Measurements from ENCODE around the gene ZNF490. TPM values are rescaled to one million over a fixed set of nuclear protein-coding genes. Genes with fewer than 3 reads are reported as not detected.

Gene ZNF490
- total and polyA plus RNA-seq, 2 experiments from 2014 or later, result 2.4 to 5.7 TPM

DNA sequence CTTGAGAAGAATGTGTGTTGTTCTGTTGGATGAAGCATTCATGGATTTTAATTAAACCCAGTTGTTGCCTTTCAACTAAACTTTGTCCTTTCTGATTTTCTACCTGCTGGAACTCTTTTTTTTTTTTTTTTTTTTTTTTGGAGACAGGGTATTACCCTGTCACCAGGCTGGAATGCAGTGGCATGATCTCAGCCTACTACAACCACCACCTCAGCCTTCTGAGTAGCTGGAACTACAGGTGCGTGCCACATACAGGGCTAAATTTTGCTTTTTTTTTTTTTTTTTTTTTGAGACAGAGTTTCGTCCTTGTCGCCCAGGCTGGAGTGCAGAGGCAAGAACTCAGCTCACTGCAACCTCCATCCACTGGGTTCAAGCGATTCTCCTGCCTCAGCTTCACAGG is 7.0 kb upstream of the ZNF490 start:
- DNase-seq (ENCODE audit: low read depth in 1 of 2, low spot score in 1 of 2), result no peak
- H3K4me1 ChIP-seq (ENCODE audit: low read depth), result no peaks in the 10 kb centered on the region
- TF ChIP-seq, protein P1, sequence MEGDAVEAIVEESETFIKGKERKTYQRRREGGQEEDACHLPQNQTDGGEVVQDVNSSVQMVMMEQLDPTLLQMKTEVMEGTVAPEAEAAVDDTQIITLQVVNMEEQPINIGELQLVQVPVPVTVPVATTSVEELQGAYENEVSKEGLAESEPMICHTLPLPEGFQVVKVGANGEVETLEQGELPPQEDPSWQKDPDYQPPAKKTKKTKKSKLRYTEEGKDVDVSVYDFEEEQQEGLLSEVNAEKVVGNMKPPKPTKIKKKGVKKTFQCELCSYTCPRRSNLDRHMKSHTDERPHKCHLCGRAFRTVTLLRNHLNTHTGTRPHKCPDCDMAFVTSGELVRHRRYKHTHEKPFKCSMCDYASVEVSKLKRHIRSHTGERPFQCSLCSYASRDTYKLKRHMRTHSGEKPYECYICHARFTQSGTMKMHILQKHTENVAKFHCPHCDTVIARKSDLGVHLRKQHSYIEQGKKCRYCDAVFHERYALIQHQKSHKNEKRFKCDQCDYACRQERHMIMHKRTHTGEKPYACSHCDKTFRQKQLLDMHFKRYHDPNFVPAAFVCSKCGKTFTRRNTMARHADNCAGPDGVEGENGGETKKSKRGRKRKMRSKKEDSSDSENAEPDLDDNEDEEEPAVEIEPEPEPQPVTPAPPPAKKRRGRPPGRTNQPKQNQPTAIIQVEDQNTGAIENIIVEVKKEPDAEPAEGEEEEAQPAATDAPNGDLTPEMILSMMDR (IDR thresholded peaks at IDR 0.05; ENCODE audit: low read depth, low read length), result no peak
- peaks cover 2% of the 10 kb centered on the region for H3K36me3 ChIP-seq
- no peak overlapping the region for H3K4me3 ChIP-seq
- no peaks in the 10 kb centered on the region for H3K27me3 ChIP-seq
- no peak overlapping the region for H3K27ac ChIP-seq
- no peaks in the 10 kb centered on the region for H3K9me3 ChIP-seq (ENCODE audit: low read depth)

DNA sequence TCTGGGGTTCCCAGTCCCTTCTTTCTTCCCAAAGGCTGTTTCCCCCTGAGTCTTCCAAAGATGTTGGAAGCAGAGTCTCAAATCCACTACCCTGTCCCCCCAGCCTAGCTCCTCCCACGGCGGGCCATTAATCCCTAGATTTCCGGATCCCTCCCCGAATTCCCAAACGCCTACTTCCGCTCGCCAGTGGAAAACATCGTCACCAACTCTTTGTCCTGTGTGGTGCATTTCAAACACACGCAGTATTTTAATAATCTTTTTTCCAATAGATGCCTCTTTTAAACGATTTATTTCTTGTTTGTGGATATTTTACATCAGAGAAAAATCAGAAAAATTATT is 717 bp upstream of the ZNF490 start:
- H3K4me3 ChIP-seq, result peak overlapping the region; percentile 89
- no peaks in the 10 kb centered on the region for H3K36me3 ChIP-seq
- peak overlapping the region; percentile 94 for H3K27ac ChIP-seq
- DNase-seq (ENCODE audit: low read depth in 1 of 2, low spot score in 1 of 2), result peak; percentile 77 to 79
- no peaks in the 10 kb centered on the region for H3K9me3 ChIP-seq (ENCODE audit: low read depth)
- TF ChIP-seq, protein P1 (IDR thresholded peaks at IDR 0.05; ENCODE audit: low read depth, low read length), result no peak
- no peaks in the 10 kb centered on the region for H3K27me3 ChIP-seq
- H3K4me1 ChIP-seq (ENCODE audit: low read depth), result peaks cover 13% of the 10 kb centered on the region

DNA sequence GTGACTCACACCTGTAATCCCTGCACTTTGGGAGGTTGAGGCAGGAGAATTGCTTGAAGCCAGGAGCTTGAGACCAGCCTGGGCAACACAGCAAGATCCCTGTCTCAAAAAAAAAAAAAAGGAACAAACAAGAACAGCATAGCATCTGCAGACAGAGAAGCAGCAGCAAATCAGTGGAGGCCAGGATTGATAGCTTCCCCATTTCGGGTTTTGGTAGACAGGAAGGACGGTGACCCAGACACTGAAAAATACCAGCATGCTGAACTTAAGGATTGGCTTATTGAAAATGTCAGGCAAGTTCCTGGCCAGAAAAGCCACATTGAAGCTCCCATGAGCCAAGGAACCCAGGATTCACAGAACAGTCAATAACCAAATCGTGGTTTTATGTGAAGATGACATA is 3.0 kb downstream of the ZNF490 start:
- TF ChIP-seq, protein P1 (IDR thresholded peaks at IDR 0.05; ENCODE audit: low read depth, low read length), result no peak
- no peaks in the 10 kb centered on the region for H3K27me3 ChIP-seq
- no peaks in the 10 kb centered on the region for H3K9me3 ChIP-seq (ENCODE audit: low read depth)
- H3K4me3 ChIP-seq, result no peak overlapping the region
- H3K36me3 ChIP-seq, result no peaks in the 10 kb centered on the region
- no peak overlapping the region for H3K27ac ChIP-seq
- no peak for DNase-seq (ENCODE audit: low read depth in 1 of 2, low spot score in 1 of 2)
- peaks cover 13% of the 10 kb centered on the region for H3K4me1 ChIP-seq (ENCODE audit: low read depth)

DNA sequence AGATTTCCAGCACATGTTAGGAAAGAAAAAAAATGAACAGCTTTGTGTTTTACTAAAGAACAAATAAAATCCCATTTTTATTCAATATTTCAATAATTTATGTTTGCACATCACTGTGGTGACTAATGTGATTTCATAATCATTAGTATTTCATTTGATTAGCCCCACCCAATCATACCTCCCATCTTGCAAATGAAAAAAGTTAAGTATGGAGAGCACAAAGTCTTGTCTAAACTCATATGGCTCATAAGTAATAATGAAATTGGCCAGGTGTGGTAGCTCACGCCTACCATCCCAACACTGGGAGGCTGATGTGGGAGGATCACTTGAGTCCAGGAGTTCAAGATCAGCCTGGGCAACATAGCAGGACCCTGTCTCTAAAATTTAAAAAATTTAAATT is 3.8 kb downstream of the ZNF490 start:
- Histone ChIP-seq H3K4me1 (ENCODE audit: low read depth) (peaks cover 9% of the 10 kb centered on the region), H3K27ac (no peak overlapping the region), H3K4me3 (no peak overlapping the region), H3K36me3 (no peaks in the 10 kb centered on the region), H3K9me3 (ENCODE audit: low read depth) (no peaks in the 10 kb centered on the region), H3K27me3 (no peaks in the 10 kb centered on the region)
- DNase-seq (ENCODE audit: low read depth in 1 of 2, low spot score in 1 of 2), result no peak
- TF ChIP-seq, protein P1 (IDR thresholded peaks at IDR 0.05; ENCODE audit: low read depth, low read length), result no peak

DNA sequence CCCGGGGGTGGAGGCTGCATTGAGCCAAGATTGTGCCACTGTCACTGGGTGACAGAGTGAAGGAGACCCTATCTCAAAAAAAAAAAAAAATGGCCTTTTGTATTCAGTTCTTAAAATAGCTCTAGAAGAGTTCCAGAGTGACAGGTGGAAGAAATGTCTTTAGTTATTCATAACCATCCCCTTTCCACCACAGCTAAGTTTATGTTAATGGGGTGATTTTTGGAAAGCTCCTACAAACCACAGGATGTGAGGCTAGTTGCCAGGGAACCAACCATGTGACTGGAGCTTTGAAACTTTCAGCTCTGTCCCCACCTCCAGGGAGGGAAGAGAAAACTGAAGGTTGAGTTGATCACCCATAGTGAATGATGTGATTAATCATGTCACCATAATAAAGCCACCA is 6.9 kb downstream of the ZNF490 start:
- DNase-seq (ENCODE audit: low read depth in 1 of 2, low spot score in 1 of 2), result peak in 1 of 2 donors; percentile 19
- no peak overlapping the region for H3K4me3 ChIP-seq
- TF ChIP-seq, protein P1 (IDR thresholded peaks at IDR 0.05; ENCODE audit: low read depth, low read length), result no peak
- no peaks in the 10 kb centered on the region for H3K9me3 ChIP-seq (ENCODE audit: low read depth)
- H3K27me3 ChIP-seq, result no peaks in the 10 kb centered on the region
- no peak overlapping the region for H3K27ac ChIP-seq
- no peaks in the 10 kb centered on the region for H3K4me1 ChIP-seq (ENCODE audit: low read depth)
- H3K36me3 ChIP-seq, result no peaks in the 10 kb centered on the region

DNA sequence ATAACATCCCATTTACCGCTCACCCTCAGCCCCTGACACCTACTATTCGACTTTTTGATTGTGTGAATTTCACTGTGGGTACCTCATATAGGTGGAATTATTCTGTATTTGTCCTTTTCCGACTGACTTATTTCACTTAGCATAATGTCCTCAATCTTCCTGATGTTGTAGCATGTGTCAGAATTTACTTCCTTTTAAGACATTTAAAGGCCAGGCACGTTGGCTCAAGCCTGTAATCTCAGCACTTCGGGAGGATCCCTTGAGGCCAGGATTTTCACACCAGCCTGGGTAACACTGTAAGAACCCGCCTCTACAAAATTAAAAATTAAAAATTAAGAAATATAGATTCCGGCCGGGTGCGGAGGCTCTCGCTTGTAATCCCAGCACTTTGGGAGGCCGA is 13.0 kb downstream of the ZNF490 start:
- no peaks in the 10 kb centered on the region for H3K36me3 ChIP-seq
- no peaks in the 10 kb centered on the region for H3K9me3 ChIP-seq (ENCODE audit: low read depth)
- TF ChIP-seq, protein P1 (IDR thresholded peaks at IDR 0.05; ENCODE audit: low read depth, low read length), result no peak
- H3K27ac ChIP-seq, result no peak overlapping the region
- H3K4me3 ChIP-seq, result no peak overlapping the region
- no peaks in the 10 kb centered on the region for H3K4me1 ChIP-seq (ENCODE audit: low read depth)
- no peaks in the 10 kb centered on the region for H3K27me3 ChIP-seq
- DNase-seq (ENCODE audit: low read depth in 1 of 2, low spot score in 1 of 2), result no peak
